CD4-positive, alpha-beta T cell (primary cell): ENCODE measurements around the gene FCRL3. TPM values are rescaled to one million over a fixed set of nuclear protein-coding genes. Genes with fewer than 3 reads are reported as not detected.

Experiments used
- ATAC-seq: fragments of 200-7000 bp; cut with Tn5 transposase; one replicate; pipeline ENCODE4 v1.10.0; 2022; ENCODE audit warnings: mild to moderate bottlenecking; ENCODE audit not compliant: poor library complexity
- CTCF ChIA-PET: fragments of 350-600 bp; sonication (Branson Sonifier 250); formaldehyde crosslinking; loops from one replicate; lab custom pipeline; 2021; ENCODE audit warnings: antibody characterized with exemption, inconsistent platforms; lab: Charles Lee
- POLR2A ChIA-PET: fragments of 350-600 bp; sonication (Branson Sonifier 250); formaldehyde crosslinking; loops from one replicate; lab custom pipeline; 2021; ENCODE audit warnings: antibody characterized with exemption, inconsistent platforms; lab: Charles Lee
- DNase-seq, 14 experiments: peaks; one replicate each; pipeline ENCODE4 v3.0.0-alpha.2; 2013 to 2020; ENCODE audit warnings: mixed read lengths in 2 of 14
- H3K27ac ChIP-seq, 2 donors: one replicate each; pipeline versions ENCODE4 v1.5.1 to v1.7.0; 2013; ENCODE audit warnings: low read length in 2 of 2, low read depth in 1 of 2, mild to moderate bottlenecking in 1 of 2
- H3K27me3 ChIP-seq, 2 experiments: 1 replicate in 1 of 2; 2 replicates in 1 of 2; pipeline versions ENCODE4 v1.6.1 to v1.7.0; 2013; ENCODE audit warnings: low read length in 2 of 2, control low read depth in 1 of 2, mild to moderate bottlenecking in 1 of 2, moderate library complexity in 1 of 2; ENCODE audit not compliant: insufficient read depth in 2 of 2, control insufficient read depth in 1 of 2
- H3K36me3 ChIP-seq: one replicate; pipeline ENCODE4 v1.6.1; 2013; ENCODE audit warnings: low read length, control low read depth; ENCODE audit not compliant: insufficient read depth
- H3K4me1 ChIP-seq: one replicate; pipeline ENCODE4 v1.6.1; 2013; ENCODE audit warnings: low read length, control low read depth; ENCODE audit not compliant: insufficient read depth
- H3K4me3 ChIP-seq: one replicate; pipeline ENCODE4 v1.5.1; 2013; ENCODE audit warnings: mild to moderate bottlenecking, low read length, moderate library complexity
- H3K9me3 ChIP-seq, 2 experiments: 1 replicate in 1 of 2; 2 replicates in 1 of 2; pipeline versions ENCODE4 v1.6.1 to v1.7.0; 2013; ENCODE audit warnings: low read length in 2 of 2, mild to moderate bottlenecking in 2 of 2, control low read depth in 1 of 2, moderate library complexity in 1 of 2; ENCODE audit not compliant: control insufficient read depth in 1 of 2, insufficient read depth in 1 of 2
- H3K27ac Mint-ChIP-seq: one replicate; pipeline ENCODE4 v1.8.0; 2020; ENCODE audit warnings: mixed read lengths
- H3K27me3 Mint-ChIP-seq: one replicate; pipeline ENCODE4 v1.8.0; 2021; ENCODE audit warnings: mixed read lengths
- H3K36me3 Mint-ChIP-seq: one replicate; pipeline ENCODE4 v1.8.0; 2021; ENCODE audit warnings: low read depth, mixed read lengths
- H3K4me1 Mint-ChIP-seq: one replicate; pipeline ENCODE4 v1.8.0; 2021; ENCODE audit warnings: low read depth, mixed read lengths
- H3K4me3 Mint-ChIP-seq: one replicate; pipeline ENCODE4 v1.8.0; 2020; ENCODE audit warnings: mild to moderate bottlenecking, mixed read lengths
- H3K9me3 Mint-ChIP-seq: one replicate; pipeline ENCODE4 v1.8.0; 2020; ENCODE audit warnings: mixed read lengths
- intact Hi-C, 2 experiments: fragments of 100-400 bp; cut with DNase I in 1 of 2; cut with micrococcal nuclease in 1 of 2; formaldehyde crosslinking; loops; one replicate each; pipeline versions ENCODE4 v1.15.1 to v1.9.0; 2023 to 2025; cut with DNase I, micrococcal nuclease
- total RNA-seq, 174 experiments: library from RNA in 2 of 174; stranded (reverse) in 2 of 174; gene quantifications; one replicate each; pipeline ENCODE4 v1.2.3 and lab custom pipeline; 2021 to 2026
- TF ChIP-seq, protein P1 (sequence below): fragments of 200-600 bp; IDR thresholded peaks from one replicate; pipeline ENCODE4 v1.8.0; 2022; ENCODE audit warnings: antibody characterized with exemption, mild to moderate bottlenecking

Gene FCRL3
- total RNA-seq, 2 experiments from 2014 or later: 0.99 to 1.1 TPM

DNA sequence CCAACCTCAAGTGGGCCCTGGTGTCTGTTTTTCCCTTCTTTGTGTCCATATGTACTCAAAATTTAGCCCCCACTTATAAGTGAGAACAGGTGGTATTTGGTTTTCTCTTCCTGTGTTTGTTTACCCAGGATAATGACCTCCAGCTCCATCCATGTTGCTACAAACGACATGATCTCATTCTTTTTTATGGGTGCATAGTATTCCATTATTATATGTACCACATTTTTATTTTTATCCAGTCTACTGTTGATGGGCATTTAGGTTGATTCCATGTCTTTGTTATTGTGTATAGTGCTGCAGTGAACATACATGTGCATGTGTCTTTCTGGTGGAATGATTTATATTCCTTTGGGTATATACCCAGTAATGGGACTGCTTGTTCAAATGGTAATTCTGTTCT lies 27.6 kb downstream of the FCRL3 start:
- no peaks in the 10 kb centered on the region for H3K36me3 Mint-ChIP-seq
- peaks cover 9 to 16% of the 10 kb centered on the region in 2 experiments for H3K9me3 ChIP-seq
- no peaks in the 10 kb centered on the region for H3K27me3 ChIP-seq
- H3K27me3 Mint-ChIP-seq: peaks cover 11% of the 10 kb centered on the region
- no peaks in the 10 kb centered on the region for H3K36me3 ChIP-seq
- ATAC-seq (no peak), DNase-seq (no peak)
- TF ChIP-seq, protein P1, sequence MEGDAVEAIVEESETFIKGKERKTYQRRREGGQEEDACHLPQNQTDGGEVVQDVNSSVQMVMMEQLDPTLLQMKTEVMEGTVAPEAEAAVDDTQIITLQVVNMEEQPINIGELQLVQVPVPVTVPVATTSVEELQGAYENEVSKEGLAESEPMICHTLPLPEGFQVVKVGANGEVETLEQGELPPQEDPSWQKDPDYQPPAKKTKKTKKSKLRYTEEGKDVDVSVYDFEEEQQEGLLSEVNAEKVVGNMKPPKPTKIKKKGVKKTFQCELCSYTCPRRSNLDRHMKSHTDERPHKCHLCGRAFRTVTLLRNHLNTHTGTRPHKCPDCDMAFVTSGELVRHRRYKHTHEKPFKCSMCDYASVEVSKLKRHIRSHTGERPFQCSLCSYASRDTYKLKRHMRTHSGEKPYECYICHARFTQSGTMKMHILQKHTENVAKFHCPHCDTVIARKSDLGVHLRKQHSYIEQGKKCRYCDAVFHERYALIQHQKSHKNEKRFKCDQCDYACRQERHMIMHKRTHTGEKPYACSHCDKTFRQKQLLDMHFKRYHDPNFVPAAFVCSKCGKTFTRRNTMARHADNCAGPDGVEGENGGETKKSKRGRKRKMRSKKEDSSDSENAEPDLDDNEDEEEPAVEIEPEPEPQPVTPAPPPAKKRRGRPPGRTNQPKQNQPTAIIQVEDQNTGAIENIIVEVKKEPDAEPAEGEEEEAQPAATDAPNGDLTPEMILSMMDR: no peak
- ChIA-PET POLR2A (no interaction called here), CTCF (no interaction called here)
- intact Hi-C loops: no loop called here
- no peaks in the 10 kb centered on the region for H3K4me1 Mint-ChIP-seq
- H3K4me3 ChIP-seq: no peak overlapping the region
- no peaks in the 10 kb centered on the region for H3K4me1 ChIP-seq
- H3K27ac Mint-ChIP-seq: no peak overlapping the region
- no peak overlapping the region for H3K27ac ChIP-seq
- H3K4me3 Mint-ChIP-seq: no peak overlapping the region
- peaks cover 14% of the 10 kb centered on the region for H3K9me3 Mint-ChIP-seq

DNA sequence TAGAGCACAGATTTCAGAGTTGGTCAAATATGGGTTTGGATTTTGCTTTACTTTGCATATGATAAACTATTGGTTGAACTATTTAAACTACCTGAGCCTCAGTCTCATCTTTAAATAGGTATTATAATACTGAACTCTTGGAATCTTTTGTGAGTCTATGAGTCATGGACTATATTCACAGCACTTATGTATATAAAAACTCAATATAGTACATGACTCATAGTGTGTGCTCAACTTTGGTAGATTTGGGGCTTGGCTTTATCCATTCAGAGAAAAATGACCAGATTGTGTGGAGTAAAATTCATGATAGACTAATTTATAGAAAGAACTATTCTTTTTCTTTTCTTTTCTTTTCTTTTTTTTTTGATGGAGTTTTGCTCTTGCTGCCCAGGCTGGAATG lies 28.7 kb downstream of the FCRL3 start:
- ATAC-seq: no peak
- peaks cover 18% of the 10 kb centered on the region for H3K9me3 Mint-ChIP-seq
- intact Hi-C loops: no loop called here

DNA sequence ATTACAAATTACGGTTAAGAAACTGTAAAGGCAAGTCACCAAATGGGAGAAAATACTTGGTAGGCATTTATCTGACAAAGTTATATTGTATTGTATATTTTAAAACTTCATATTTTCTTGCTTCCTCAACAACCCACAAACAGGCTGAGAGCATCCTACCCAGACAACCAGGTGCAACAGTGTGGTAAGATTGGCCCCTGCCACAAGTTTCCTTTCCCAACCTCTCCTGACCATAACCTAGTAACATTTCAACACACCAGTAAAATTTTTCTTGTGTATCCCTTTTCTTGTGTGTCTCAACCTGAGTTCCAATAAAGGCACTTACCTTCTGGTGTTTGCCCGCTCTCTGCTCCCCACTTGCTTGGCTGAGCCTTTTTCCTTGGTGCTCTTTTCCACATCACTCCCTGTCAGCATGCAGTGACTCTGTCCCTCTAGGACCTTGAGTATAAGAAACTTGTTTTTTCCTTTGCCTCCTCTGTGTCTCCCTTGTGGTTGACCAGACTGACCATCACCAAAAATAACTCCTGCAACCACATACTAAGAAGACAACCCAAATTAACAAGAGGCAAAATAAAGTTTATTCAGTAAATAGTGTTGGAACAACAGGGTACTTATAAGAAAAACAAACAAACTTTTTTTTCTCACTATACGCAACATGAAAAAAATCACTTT lies 40.9 kb downstream of the FCRL3 start:
- H3K4me3 Mint-ChIP-seq: no peak overlapping the region
- TF ChIP-seq, protein P1: no peak

More for the DNA sequence above, 28.7 kb downstream of the FCRL3 start:
- H3K27me3 Mint-ChIP-seq: peaks cover 7% of the 10 kb centered on the region
- H3K36me3 Mint-ChIP-seq: no peaks in the 10 kb centered on the region
- Histone ChIP-seq H3K9me3 (peaks cover 9 to 16% of the 10 kb centered on the region in 2 experiments), H3K36me3 (no peaks in the 10 kb centered on the region), H3K27ac (no peak overlapping the region), H3K4me3 (no peak overlapping the region), H3K4me1 (no peaks in the 10 kb centered on the region), H3K27me3 (no peaks in the 10 kb centered on the region)
- TF ChIP-seq, protein P1: no peak
- no peak overlapping the region for H3K27ac Mint-ChIP-seq
- ChIA-PET CTCF (no interaction called here), POLR2A (no interaction called here)
- no peaks in the 10 kb centered on the region for H3K4me1 Mint-ChIP-seq
- no peak for DNase-seq
- no peak overlapping the region for H3K4me3 Mint-ChIP-seq

More for the DNA sequence above, 40.9 kb downstream of the FCRL3 start:
- ChIA-PET POLR2A (no interaction called here), CTCF (no interaction called here)
- Histone ChIP-seq H3K4me1 (no peaks in the 10 kb centered on the region), H3K27ac (no peak overlapping the region), H3K9me3 (no peaks in the 10 kb centered on the region), H3K27me3 (no peaks in the 10 kb centered on the region), H3K4me3 (no peak overlapping the region), H3K36me3 (no peaks in the 10 kb centered on the region)
- DNase-seq (no peak), ATAC-seq (no peak)
- intact Hi-C loops: no loop called here
- Mint-ChIP-seq H3K4me1 (no peaks in the 10 kb centered on the region), H3K9me3 (no peaks in the 10 kb centered on the region), H3K27ac (no peak overlapping the region), H3K36me3 (no peaks in the 10 kb centered on the region), H3K27me3 (peaks cover 7% of the 10 kb centered on the region)
